ENCODE measurements around the gene MS4A4A. TPM values are rescaled to one million over a fixed set of nuclear protein-coding genes. Genes with fewer than 3 reads are reported as not detected.

Gene MS4A4A
- total RNA-seq, 2 donors from 2014 or later, result 1.3 to 16.3 TPM

GRCh38 chr11:60336767-60337391 is 56.4 kb downstream of the MS4A4A start:
- H3K4me1 ChIP-seq, result no peaks in the 10 kb centered on the region
- 84 to 91% methylated on average over 6 to 7 of the region's 7 CpGs for WGBS, 2 donors
- ATAC-seq (no peak), DNase-seq (no peak)
- TF ChIP-seq CTCF (IDR thresholded peaks at IDR 0.05), result no peak
- TF ChIP-seq POLR2A (IDR thresholded peaks at IDR 0.05), result no peak
- H3K27me3 ChIP-seq, result no peaks in the 10 kb centered on the region
- no peak overlapping the region for H3K4me3 ChIP-seq
- intact Hi-C loops (cut with DNase I), result no loop called here
- no peak overlapping the region for H3K27ac ChIP-seq
- H3K9me3 ChIP-seq, result no peaks in the 10 kb centered on the region
- H3K36me3 ChIP-seq (replicated peaks in 1 of 2; ENCODE audit: insufficient read depth in 1 of 2, low read depth in 2 of 2), result no peaks in the 10 kb centered on the region

- Histone ChIP-seq H3K4me3 (no peak overlapping the region), H3K27me3 (no peaks in the 10 kb centered on the region), H3K36me3 (replicated peaks in 1 of 2; ENCODE audit: insufficient read depth in 1 of 2, low read depth in 2 of 2) (no peaks in the 10 kb centered on the region), H3K27ac (no peak overlapping the region), H3K4me1 (no peaks in the 10 kb centered on the region), H3K9me3 (no peaks in the 10 kb centered on the region)
- ATAC-seq (no peak), DNase-seq (no peak)
- 37 to 46% methylated on average over 2 of the region's 2 CpGs for WGBS, 2 donors
- intact Hi-C loops (cut with DNase I), result no loop called here
- no peak for TF ChIP-seq CTCF (IDR thresholded peaks at IDR 0.05)
- TF ChIP-seq POLR2A (IDR thresholded peaks at IDR 0.05), result no peak
Measured at GRCh38 chr11:60338053-60338452, 57.6 kb downstream of the MS4A4A start.

GRCh38 chr11:60339356-60339755 is 58.9 kb downstream of the MS4A4A start:
- H3K4me1 ChIP-seq, result no peaks in the 10 kb centered on the region
- ATAC-seq, result no peak
- TF ChIP-seq CTCF (IDR thresholded peaks at IDR 0.05), result no peak
- no peak for TF ChIP-seq POLR2A (IDR thresholded peaks at IDR 0.05)
- no peaks in the 10 kb centered on the region for H3K36me3 ChIP-seq (replicated peaks in 1 of 2; ENCODE audit: insufficient read depth in 1 of 2, low read depth in 2 of 2)
- intact Hi-C loops (cut with DNase I), result no loop called here
- no peak for DNase-seq
- 54 to 56% methylated on average over 3 of the region's 3 CpGs for WGBS, 2 donors
- no peak overlapping the region for H3K4me3 ChIP-seq
- H3K27me3 ChIP-seq, result no peaks in the 10 kb centered on the region
- H3K9me3 ChIP-seq, result no peaks in the 10 kb centered on the region
- H3K27ac ChIP-seq, result no peak overlapping the region

- H3K4me1 ChIP-seq, result no peaks in the 10 kb centered on the region
- WGBS, 2 donors, result 62 to 65% methylated on average over 10 of the region's 10 CpGs
- intact Hi-C loops (cut with DNase I), result no loop called here
- no peaks in the 10 kb centered on the region for H3K36me3 ChIP-seq (replicated peaks in 1 of 2; ENCODE audit: insufficient read depth in 1 of 2, low read depth in 2 of 2)
- TF ChIP-seq POLR2A (IDR thresholded peaks at IDR 0.05), result no peak
- peak in 6 of 7 experiments; percentile 32 to 56 (median 36) for TF ChIP-seq CTCF (IDR thresholded peaks at IDR 0.05)
- no peak overlapping the region for H3K27ac ChIP-seq
- DNase-seq (no peak), ATAC-seq (no peak)
- H3K27me3 ChIP-seq, result no peaks in the 10 kb centered on the region
- H3K9me3 ChIP-seq, result no peaks in the 10 kb centered on the region
- no peak overlapping the region for H3K4me3 ChIP-seq
Measured at GRCh38 chr11:60343094-60343704, 62.7 kb downstream of the MS4A4A start.

GRCh38 chr11:60344146-60344545 is 63.7 kb downstream of the MS4A4A start:
- H3K9me3 ChIP-seq, result no peaks in the 10 kb centered on the region
- no peaks in the 10 kb centered on the region for H3K4me1 ChIP-seq
- H3K4me3 ChIP-seq, result no peak overlapping the region
- TF ChIP-seq CTCF (IDR thresholded peaks at IDR 0.05), result no peak
- TF ChIP-seq POLR2A (IDR thresholded peaks at IDR 0.05), result no peak
- no peaks in the 10 kb centered on the region for H3K27me3 ChIP-seq
- 76 to 85% methylated on average over 2 of the region's 2 CpGs for WGBS, 2 donors
- no peak overlapping the region for H3K27ac ChIP-seq
- H3K36me3 ChIP-seq (replicated peaks in 1 of 2; ENCODE audit: insufficient read depth in 1 of 2, low read depth in 2 of 2), result no peaks in the 10 kb centered on the region
- intact Hi-C loops (cut with DNase I), result no loop called here
- ATAC-seq (no peak), DNase-seq (no peak)

All from body of pancreas (tissue), 4 donors.